Small intestine (tissue), 16 donors: ENCODE data around the gene RRAS2. TPM values are rescaled to one million over a fixed set of nuclear protein-coding genes. Genes with fewer than 3 reads are reported as not detected.
"Not testable (repeated sequence)": the region's sequence is repeated elsewhere in the genome, so short reads cannot be mapped to it uniquely, and the experiment has no call there.

Source experiments
- DNase-seq, 2 donors: peaks; one replicate each; pipeline versions ENCODE4 v3.0.0 to v3.0.0-alpha.2; 2013
- FAIRE-seq: peaks from 2 replicates; lab custom pipeline; 2012; peaks lifted over from hg19 to GRCh38; lab: Jason Lieb, UNC
- H3K27ac ChIP-seq, 3 donors: one replicate each; pipeline ENCODE4 v1.5.1; 2013; ENCODE audit warnings: low read length in 2 of 3, mild to moderate bottlenecking in 2 of 3, control low read depth in 1 of 3, inconsistent platforms in 1 of 3, low read depth in 1 of 3, moderate library complexity in 1 of 3
- H3K27me3 ChIP-seq, 3 donors: one replicate each; pipeline ENCODE4 v1.6.1; 2013; ENCODE audit warnings: low read length in 3 of 3, inconsistent platforms in 1 of 3; ENCODE audit not compliant: control insufficient read depth in 3 of 3, insufficient read depth in 3 of 3
- H3K36me3 ChIP-seq, 3 donors: one replicate each; pipeline ENCODE4 v1.6.1; 2013; ENCODE audit warnings: low read length in 3 of 3, inconsistent platforms in 1 of 3, low read depth in 1 of 3, mild to moderate bottlenecking in 1 of 3, moderate library complexity in 1 of 3; ENCODE audit not compliant: control insufficient read depth in 3 of 3, insufficient read depth in 2 of 3
- H3K4me1 ChIP-seq, 3 donors: one replicate each; pipeline ENCODE4 v1.6.1; 2013; ENCODE audit warnings: low read length in 2 of 3, inconsistent platforms in 1 of 3, low read depth in 1 of 3, mild to moderate bottlenecking in 1 of 3, moderate library complexity in 1 of 3; ENCODE audit not compliant: control insufficient read depth in 3 of 3, insufficient read depth in 2 of 3
- H3K4me3 ChIP-seq, 3 donors: one replicate each; pipeline ENCODE4 v1.5.1; 2013; ENCODE audit warnings: low read length in 3 of 3, control low read depth in 1 of 3, inconsistent platforms in 1 of 3, low read depth in 1 of 3, mild to moderate bottlenecking in 1 of 3, moderate library complexity in 1 of 3
- H3K9me3 ChIP-seq, 2 donors: one replicate each; pipeline ENCODE4 v1.6.1; 2013; ENCODE audit warnings: low read depth in 1 of 2, low read length in 1 of 2; ENCODE audit not compliant: control insufficient read depth in 2 of 2, insufficient read depth in 1 of 2
- WGBS, 3 donors: extraction: QIAGEN DNeasy Blood & Tissue Kit; methylation state at CpG; one replicate each; pipeline ENCODE4 v1.1.7; 2013; 5-methylcytosine and 5-hydroxymethylcytosine counted together
- long read RNA-seq, 10 donors: transcript quantifications; one replicate each; lab custom pipeline, GENCODE V29; 2026
- polyA plus RNA-seq, 4 donors: library from polyadenylated mRNA; stranded (reverse) in 3 of 4; unstranded in 1 of 4; fragments of 200-250 nt in 3 of 4; fragments of 120-200 nt in 1 of 4; gene quantifications; one replicate each; pipeline versions ENCODE4 v1.2.1 to v1.2.3, GENCODE V29; 2013
- donor health status: healthy with polysubstance abuse.
- donor health status: control.
- donor health status: control.
- donor health status: Bipolar disorder and iron deficiency.
- donor health status: healthy.

Gene RRAS2
- 10 to 100 TPM; 16.1 to 64.0 (median 36.3) TPM for polyA plus RNA-seq
- long read RNA-seq, donor 1, transcript RRAS2-201 (6 exons, 1,516 nt): major isoform, 34 of 40 reads
- long read RNA-seq, donor 1, partial matches to known transcripts: 0 of 40 reads
- long read RNA-seq, donor 1, other reads (novel, unspliced or antisense): 6 of 40 reads
- long read RNA-seq, donor 2, transcript RRAS2-201 (6 exons, 1,516 nt): major isoform, 7 of 7 reads
- long read RNA-seq, donor 2, partial matches to known transcripts: 0 of 7 reads
- long read RNA-seq, donor 2, other reads (novel, unspliced or antisense): 0 of 7 reads
- long read RNA-seq, donor 3, partial matches to known transcripts: 0 of 5 reads
- long read RNA-seq, donor 3, other reads (novel, unspliced or antisense): 0 of 5 reads
- long read RNA-seq, donor 4: 0 reads
- long read RNA-seq, donor 5, partial matches to known transcripts: 0 of 4 reads
- long read RNA-seq, donor 5, other reads (novel, unspliced or antisense): 0 of 4 reads
- long read RNA-seq, donor 6, transcript RRAS2-201 (6 exons, 1,516 nt): major isoform, 9 of 9 reads
- long read RNA-seq, donor 6, partial matches to known transcripts: 0 of 9 reads
- long read RNA-seq, donor 6, other reads (novel, unspliced or antisense): 0 of 9 reads
- long read RNA-seq, donor 7: 0 reads
- long read RNA-seq, donor 8: 0 reads
- long read RNA-seq, donor 9, partial matches to known transcripts: 0 of 3 reads
- long read RNA-seq, donor 9, other reads (novel, unspliced or antisense): 0 of 3 reads
- long read RNA-seq, donor 10, transcript RRAS2-201 (6 exons, 1,516 nt): major isoform, 12 of 14 reads
- long read RNA-seq, donor 10, partial matches to known transcripts: 0 of 14 reads
- long read RNA-seq, donor 10, other reads (novel, unspliced or antisense): 0 of 14 reads

- peak; percentile 84 to 93 for DNase-seq
- no peaks in the 10 kb centered on the region for H3K9me3 ChIP-seq
- H3K4me3 ChIP-seq: peak within 1 kb of the TSS; percentile 81 to 88 (median 86)
- WGBS, 3 donors: 0 to 1% (median 1%) methylated on average over 51 to 78 of the region's 78 CpGs
- no peak for FAIRE-seq
- peak within 1 kb of the TSS; percentile 83 to 89 (median 86) for H3K27ac ChIP-seq
- H3K36me3 ChIP-seq: peaks cover 0 to 2% (median 0%) of the 10 kb centered on the region in 3 donors
- H3K4me1 ChIP-seq: peaks cover 0 to 4% (median 2%) of the 10 kb centered on the region in 3 donors
- H3K27me3 ChIP-seq: no peaks in the 10 kb centered on the region
Measured at GRCh38 chr11:14358729-14359439, at the start of gene RRAS2. TSS of gene RRAS2 (minus strand) at chr11:14359183. CDS start at chr11:14358870, 313 bp downstream.

DNA sequence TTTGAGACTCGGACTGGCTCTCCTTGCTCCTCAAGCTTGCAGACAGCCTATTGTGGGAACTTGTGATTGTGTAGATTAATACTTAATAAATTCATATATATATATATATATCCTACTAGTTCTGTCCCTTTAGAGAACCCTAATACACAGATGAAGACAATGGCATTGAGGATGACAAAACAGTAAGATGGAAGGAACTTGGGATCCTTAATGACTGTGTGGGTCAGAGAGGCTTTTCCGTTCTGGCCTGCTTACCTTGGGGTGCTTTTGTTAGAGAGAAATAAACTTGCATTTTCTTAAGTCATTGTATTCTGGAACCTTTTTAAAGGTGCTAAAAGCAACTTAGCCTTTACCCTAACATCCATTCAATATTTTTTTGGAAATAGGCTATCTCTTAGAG is 49.6 kb upstream of the RRAS2 start:
- H3K27ac ChIP-seq: no peak overlapping the region
- H3K27me3 ChIP-seq: no peaks in the 10 kb centered on the region
- no peaks in the 10 kb centered on the region for H3K36me3 ChIP-seq
- DNase-seq (no peak), FAIRE-seq (no peak)
- no peak overlapping the region for H3K4me3 ChIP-seq
- H3K9me3 ChIP-seq: no peaks in the 10 kb centered on the region
- WGBS, 3 donors: 90 to 98% (median 90%) methylated on average over 2 of the region's 2 CpGs
- H3K4me1 ChIP-seq: no peaks in the 10 kb centered on the region

DNA sequence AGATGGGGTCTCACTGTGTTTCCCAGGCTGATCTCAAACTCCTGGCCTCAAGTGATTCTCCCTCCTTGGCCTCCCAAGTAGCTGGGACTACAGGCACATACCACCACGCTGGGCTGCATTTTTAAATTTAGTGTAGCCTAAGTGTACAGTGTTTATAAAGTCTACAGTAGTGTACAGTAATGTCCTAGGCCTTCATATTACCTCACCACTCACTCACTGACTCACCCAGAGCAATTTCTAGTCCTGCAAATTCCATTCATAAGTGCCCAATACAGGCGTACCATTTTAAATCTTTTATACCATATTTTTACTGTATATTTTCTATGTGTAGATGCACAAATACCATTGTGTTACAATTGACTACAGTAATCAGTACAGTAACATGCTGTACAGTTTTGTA is 47.1 kb upstream of the RRAS2 start:
- not testable (repeated sequence) for H3K27me3 ChIP-seq, H3K27ac ChIP-seq, FAIRE-seq, H3K36me3 ChIP-seq, H3K4me3 ChIP-seq, H3K4me1 ChIP-seq, DNase-seq, H3K9me3 ChIP-seq
- 93 to 100% (median 93%) methylated on average over 2 of the region's 2 CpGs for WGBS, 3 donors

DNA sequence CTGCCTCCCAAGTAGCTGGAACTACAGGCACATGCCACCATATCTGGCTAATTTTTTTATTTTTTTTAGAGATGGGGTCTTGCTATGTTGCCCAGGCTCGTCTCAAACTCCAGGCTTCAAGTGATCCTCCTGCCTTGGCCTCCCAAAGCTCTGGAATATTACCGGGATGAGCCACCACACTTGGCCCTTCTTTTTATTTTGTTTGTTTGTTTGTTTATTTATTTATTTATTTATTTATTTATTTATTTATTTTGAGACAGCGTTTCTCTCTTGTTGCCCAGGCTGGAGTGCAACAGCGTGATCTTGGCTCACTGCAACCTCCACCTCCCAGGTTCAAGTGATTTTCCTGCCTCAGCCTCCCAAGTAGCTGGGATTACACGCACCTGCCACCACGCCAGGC is 44.5 kb upstream of the RRAS2 start:
- H3K4me1 ChIP-seq, H3K27ac ChIP-seq, H3K36me3 ChIP-seq, H3K27me3 ChIP-seq, H3K4me3 ChIP-seq, H3K9me3 ChIP-seq, DNase-seq, FAIRE-seq: not testable (repeated sequence)
- 96 to 98% (median 97%) methylated on average over 6 of the region's 6 CpGs for WGBS, 3 donors

- Histone ChIP-seq H3K4me3 (no peak overlapping the region), H3K27ac (no peak overlapping the region), H3K36me3 (no peaks in the 10 kb centered on the region), H3K27me3 (no peaks in the 10 kb centered on the region), H3K4me1 (no peaks in the 10 kb centered on the region), H3K9me3 (no peaks in the 10 kb centered on the region)
- DNase-seq (no peak), FAIRE-seq (no peak)
- WGBS, 3 donors: 4 to 47% (median 42%) methylated on average over 1 of the region's 1 CpG
Measured at GRCh38 chr11:14399087-14399486, 40.1 kb upstream of the RRAS2 start.

DNA sequence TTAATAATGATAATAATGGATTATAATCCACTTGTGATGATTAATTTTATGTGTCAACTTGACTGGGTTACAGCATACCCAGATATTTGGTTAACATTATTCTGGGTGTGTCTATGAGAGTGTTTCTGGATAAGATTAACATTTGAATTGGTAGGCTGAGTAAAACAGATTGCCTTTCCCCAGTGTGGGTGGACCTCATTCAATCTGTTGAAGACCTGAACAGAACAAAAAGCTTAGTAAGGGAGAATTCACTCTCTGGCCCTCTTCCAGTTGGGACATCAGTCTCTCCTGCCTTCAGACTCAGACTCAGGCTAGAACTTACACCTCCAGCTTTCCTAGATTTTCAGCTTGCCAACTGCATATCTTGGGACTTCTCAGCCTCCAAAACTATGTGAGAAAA is 37.3 kb upstream of the RRAS2 start:
- no peak overlapping the region for H3K4me3 ChIP-seq
- H3K4me1 ChIP-seq: no peaks in the 10 kb centered on the region
- no peak for FAIRE-seq
- no peaks in the 10 kb centered on the region for H3K27me3 ChIP-seq
- no peaks in the 10 kb centered on the region for H3K9me3 ChIP-seq
- no peak for DNase-seq
- H3K27ac ChIP-seq: no peak overlapping the region
- H3K36me3 ChIP-seq: no peaks in the 10 kb centered on the region

- DNase-seq (no peak), FAIRE-seq (no peak)
- no peak overlapping the region for H3K4me3 ChIP-seq
- H3K4me1 ChIP-seq: no peaks in the 10 kb centered on the region
- WGBS, 3 donors: 86 to 91% (median 89%) methylated on average over 6 of the region's 6 CpGs
- no peak overlapping the region for H3K27ac ChIP-seq
- H3K9me3 ChIP-seq: no peaks in the 10 kb centered on the region
- no peaks in the 10 kb centered on the region for H3K27me3 ChIP-seq
- H3K36me3 ChIP-seq: no peaks in the 10 kb centered on the region
Measured at GRCh38 chr11:14393889-14394288, 34.9 kb upstream of the RRAS2 start.

DNA sequence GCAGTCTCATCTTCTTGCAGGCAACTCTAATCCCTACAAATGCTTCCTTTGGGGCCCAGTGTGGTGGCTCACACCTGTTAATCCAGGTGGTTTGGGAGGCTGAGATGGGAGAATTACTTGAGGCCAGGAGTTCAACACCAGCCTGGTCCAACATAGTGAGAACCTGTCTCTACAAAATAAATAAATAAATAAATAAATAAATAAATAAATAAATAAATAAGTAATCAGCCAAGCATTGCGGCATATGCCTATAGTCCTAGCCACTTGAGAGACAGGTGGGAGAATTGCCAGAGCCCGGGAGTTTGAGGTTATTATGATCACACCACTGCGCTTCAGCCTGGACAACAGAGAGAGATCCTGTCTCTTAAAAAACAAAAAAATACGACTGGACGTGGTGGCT is 34.1 kb upstream of the RRAS2 start:
- Histone ChIP-seq H3K4me3 (no peak overlapping the region), H3K36me3 (no peaks in the 10 kb centered on the region), H3K9me3 (no peaks in the 10 kb centered on the region), H3K4me1 (no peaks in the 10 kb centered on the region), H3K27me3 (no peaks in the 10 kb centered on the region), H3K27ac (no peak overlapping the region)
- DNase-seq (no peak), FAIRE-seq (no peak)
- WGBS, 3 donors: 93 to 97% (median 96%) methylated on average over 5 of the region's 5 CpGs
